Measurements from ENCODE around the gene SLF1.

- TF ChIP-seq POLR2AphosphoS5 (IDR thresholded peaks at IDR 0.05; ENCODE audit: low read depth) = no peak
- no peak for TF ChIP-seq CTCF (conservative IDR thresholded peaks at IDR 0.05; ENCODE audit: low read depth in 2 of 2)
- no peak for TF ChIP-seq REST (IDR thresholded peaks at IDR 0.05; ENCODE audit: unreplicated experiment)
- no peak for TF ChIP-seq EZH2 (IDR thresholded peaks at IDR 0.05; ENCODE audit: low read depth, unreplicated experiment)
- no peak for TF ChIP-seq EZH2phosphoT487 (IDR thresholded peaks at IDR 0.05; ENCODE audit: unreplicated experiment)
- TF ChIP-seq JUNB (IDR thresholded peaks at IDR 0.05; ENCODE audit: unreplicated experiment) = no peak
- no peak for TF ChIP-seq CREB1 (CRISPR knock-in tag; IDR thresholded peaks at IDR 0.05; ENCODE audit: low read depth)
- TF ChIP-seq NANOG (IDR thresholded peaks at IDR 0.05; ENCODE audit: borderline replicate concordance) = no peak
- no peak for TF ChIP-seq ZNF114 (CRISPR knock-in tag; IDR thresholded peaks at IDR 0.05)
- TF ChIP-seq ETS1 (IDR thresholded peaks at IDR 0.05) = no peak
- TF ChIP-seq ZNF331 (CRISPR knock-in tag; IDR thresholded peaks at IDR 0.05; ENCODE audit: low read depth) = no peak
These were observed 21.7 kb downstream of the SLF1 start for GRCh38 chr5:94640176-94640575.

Data from GM23338 (cell line).